ENCODE measurements around the gene PNRC1. TPM values are rescaled to one million over a fixed set of nuclear protein-coding genes. Genes with fewer than 3 reads are reported as not detected.

Gene PNRC1
- total and polyA plus RNA-seq, 4 donors, result 54.9 to 329 (median 141) TPM

DNA sequence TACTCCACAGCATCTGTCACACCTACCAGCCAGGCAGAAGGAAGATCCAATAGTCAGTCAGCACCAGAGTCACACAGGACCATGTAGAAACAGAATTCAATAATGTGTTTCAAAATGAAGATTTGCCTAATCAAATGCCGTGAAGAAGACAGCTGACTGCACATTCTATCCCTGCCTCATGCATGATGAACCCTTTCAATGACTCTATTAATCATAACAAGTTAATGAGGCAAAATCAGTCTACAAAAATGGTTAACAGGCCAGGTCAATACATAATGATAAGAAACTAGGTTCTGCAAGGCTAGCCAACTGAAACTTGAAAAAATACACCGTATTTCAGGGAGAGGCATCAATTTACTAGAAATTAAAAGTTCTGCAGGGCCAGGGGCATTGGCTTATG, 6.7 kb upstream of the PNRC1 start:
- no peak for TF ChIP-seq CTCF (IDR thresholded peaks at IDR 0.05; ENCODE audit: control extremely low read depth, extremely low read depth)
- H3K9me3 ChIP-seq (ENCODE audit: control insufficient read depth in 4 of 4, insufficient read depth in 3 of 4, low read length in 3 of 4), result no peaks in the 10 kb centered on the region
- H3K4me3 ChIP-seq, result no peak overlapping the region
- whole genome bisulfite sequencing, 2 donors, result 68 to 86% methylated on average over 2 of the region's 2 CpGs
- H3K36me3 ChIP-seq (ENCODE audit: control insufficient read depth in 4 of 4, insufficient read depth in 4 of 4, low read length in 4 of 4), result no peaks in the 10 kb centered on the region
- ATAC-seq (ENCODE audit: insufficient read depth, low FRiP score) (no peak), DNase-seq (no peak)
- H3K27me3 ChIP-seq (ENCODE audit: control insufficient read depth in 3 of 3, insufficient read depth in 3 of 3, low read length in 2 of 3), result no peaks in the 10 kb centered on the region
- H3K9ac ChIP-seq (ENCODE audit: insufficient read depth in 1 of 2, low read length in 2 of 2), result no peak overlapping the region
- no peak overlapping the region for H3K27ac ChIP-seq (ENCODE audit: low read depth in 1 of 2, low read length in 1 of 2)
- peaks cover 0 to 4% (median 0%) of the 10 kb centered on the region in 5 donors for H3K4me1 ChIP-seq (ENCODE audit: control insufficient read depth in 5 of 5, insufficient read depth in 5 of 5, low read length in 5 of 5)

- WGBS, 2 donors, result 0 to 1% methylated on average over 20 of the region's 20 CpGs
- H3K4me3 ChIP-seq, result peak overlapping the region; percentile 33
- H3K9ac ChIP-seq (ENCODE audit: insufficient read depth in 1 of 2, low read length in 2 of 2), result peak overlapping the region; percentile 72 to 87
- peak overlapping the region; percentile 96 to 100 for H3K27ac ChIP-seq (ENCODE audit: low read depth in 1 of 2, low read length in 1 of 2)
- no peak for ATAC-seq (ENCODE audit: insufficient read depth, low FRiP score)
- H3K4me1 ChIP-seq (ENCODE audit: control insufficient read depth in 5 of 5, insufficient read depth in 5 of 5, low read length in 5 of 5), result peaks cover 0 to 24% (median 3%) of the 10 kb centered on the region in 5 donors
- peak; percentile 73 to 94 (median 87) for DNase-seq
- no peaks in the 10 kb centered on the region for H3K9me3 ChIP-seq (ENCODE audit: control insufficient read depth in 4 of 4, insufficient read depth in 3 of 4, low read length in 3 of 4)
- peaks cover 1 to 24% (median 13%) of the 10 kb centered on the region in 4 donors for H3K36me3 ChIP-seq (ENCODE audit: control insufficient read depth in 4 of 4, insufficient read depth in 4 of 4, low read length in 4 of 4)
- no peak for TF ChIP-seq CTCF (IDR thresholded peaks at IDR 0.05; ENCODE audit: control extremely low read depth, extremely low read depth)
- H3K27me3 ChIP-seq (ENCODE audit: control insufficient read depth in 3 of 3, insufficient read depth in 3 of 3, low read length in 2 of 3), result no peaks in the 10 kb centered on the region
Observed at GRCh38 chr6:89079511-89080234, 878 bp upstream of the PNRC1 start.

DNA sequence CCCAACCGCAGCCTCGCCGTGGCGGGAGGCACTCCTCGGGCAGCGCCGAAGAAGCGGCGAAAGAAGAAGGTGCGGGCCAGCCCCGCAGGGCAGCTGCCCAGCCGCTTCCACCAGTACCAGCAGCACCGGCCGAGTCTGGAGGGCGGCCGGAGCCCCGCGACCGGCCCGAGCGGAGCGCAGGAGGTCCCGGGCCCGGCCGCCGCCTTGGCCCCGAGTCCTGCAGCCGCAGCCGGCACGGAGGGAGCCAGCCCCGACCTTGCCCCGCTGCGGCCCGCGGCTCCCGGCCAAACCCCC, 525 bp downstream of the PNRC1 start:
- H3K4me1 ChIP-seq (ENCODE audit: control insufficient read depth in 5 of 5, insufficient read depth in 5 of 5, low read length in 5 of 5), result peaks cover 0 to 28% (median 12%) of the 10 kb centered on the region in 5 donors
- peak overlapping the region; percentile 98 to 99 for H3K9ac ChIP-seq (ENCODE audit: insufficient read depth in 1 of 2, low read length in 2 of 2)
- no peak for DNase-seq
- H3K9me3 ChIP-seq (ENCODE audit: control insufficient read depth in 4 of 4, insufficient read depth in 3 of 4, low read length in 3 of 4), result no peaks in the 10 kb centered on the region
- ATAC-seq (ENCODE audit: insufficient read depth, low FRiP score), result peak; percentile 4
- H3K36me3 ChIP-seq (ENCODE audit: control insufficient read depth in 4 of 4, insufficient read depth in 4 of 4, low read length in 4 of 4), result peaks cover 3 to 35% (median 24%) of the 10 kb centered on the region in 4 donors
- peak overlapping the region; percentile 100 for H3K27ac ChIP-seq (ENCODE audit: low read depth in 1 of 2, low read length in 1 of 2)
- H3K4me3 ChIP-seq, result peak overlapping the region; percentile 87
- no peaks in the 10 kb centered on the region for H3K27me3 ChIP-seq (ENCODE audit: control insufficient read depth in 3 of 3, insufficient read depth in 3 of 3, low read length in 2 of 3)
- TF ChIP-seq CTCF (IDR thresholded peaks at IDR 0.05; ENCODE audit: control extremely low read depth, extremely low read depth), result no peak
- 0 to 1% methylated on average over 16 to 36 of the region's 36 CpGs for WGBS, 2 donors

Data from lung (tissue), 12 donors.